GM19438 (cell line): Measurements from ENCODE around the gene MYRIP.

ENCODE experiments used
- ATAC-seq: cut with Tn5 transposase; IDR thresholded peaks from one replicate; pipeline ENCODE4 v1.9.1; 2021; ENCODE audit warnings: low read depth; ENCODE audit not compliant: unreplicated experiment

Gene MYRIP

GRCh38 chr3:39961230-39961629, 151.8 kb downstream of the MYRIP start:
- no peak for ATAC-seq

GRCh38 chr3:39962581-39962980, 153.2 kb downstream of the MYRIP start:
- ATAC-seq = no peak

- ATAC-seq = no peak
These were observed 156.1 kb downstream of the MYRIP start for GRCh38 chr3:39965461-39965860.

GRCh38 chr3:39965997-39966396, 156.6 kb downstream of the MYRIP start:
- ATAC-seq = no peak

- no peak for ATAC-seq
These were observed 161.6 kb downstream of the MYRIP start for GRCh38 chr3:39970982-39971381.

GRCh38 chr3:39971559-39972031, 162.2 kb downstream of the MYRIP start:
- no peak for ATAC-seq

- no peak for ATAC-seq
These were observed 163.1 kb downstream of the MYRIP start for GRCh38 chr3:39972508-39972907.

- no peak for ATAC-seq
These were observed 167.8 kb downstream of the MYRIP start for GRCh38 chr3:39977058-39977794.

- ATAC-seq = no peak
These were observed 168.9 kb downstream of the MYRIP start for GRCh38 chr3:39978308-39978707.

- ATAC-seq = no peak
These were observed 170.6 kb downstream of the MYRIP start for GRCh38 chr3:39980058-39980457.

- ATAC-seq = no peak
These were observed 171.4 kb downstream of the MYRIP start for GRCh38 chr3:39980781-39981180.

- ATAC-seq = no peak
These were observed 172.3 kb downstream of the MYRIP start for GRCh38 chr3:39981547-39982184.

- ATAC-seq = no peak
These were observed 173.4 kb downstream of the MYRIP start for GRCh38 chr3:39982665-39983357.

GRCh38 chr3:39989746-39990145, 180.3 kb downstream of the MYRIP start:
- no peak for ATAC-seq

GRCh38 chr3:39990532-39990931, 181.1 kb downstream of the MYRIP start:
- ATAC-seq = no peak

GRCh38 chr3:40008796-40009195, 199.4 kb downstream of the MYRIP start:
- ATAC-seq = no peak

- no peak for ATAC-seq
These were observed 200.6 kb downstream of the MYRIP start for GRCh38 chr3:40009991-40010390.

- ATAC-seq = no peak
These were observed 203.0 kb downstream of the MYRIP start for GRCh38 chr3:40012381-40012780.

- no peak for ATAC-seq
These were observed 207.0 kb downstream of the MYRIP start for GRCh38 chr3:40016391-40016790.

GRCh38 chr3:40018369-40018768, 209.0 kb downstream of the MYRIP start:
- no peak for ATAC-seq

- no peak for ATAC-seq
These were observed 210.0 kb downstream of the MYRIP start for GRCh38 chr3:40019376-40019775.

GRCh38 chr3:40020689-40021088, 211.3 kb downstream of the MYRIP start:
- no peak for ATAC-seq
